Activated naive CD4-positive, alpha-beta T cell treated with anti-CD3 and anti-CD28 coated beads, Interleukin-2, amount 50 U/mL, for 16 hours (primary cell): ENCODE data around the gene CCNT2.
"Not testable (repeated sequence)": the region's sequence is repeated elsewhere in the genome, so short reads cannot be mapped to it uniquely, and the experiment has no call there.

Source experiments
- DNase-seq: peaks from one replicate; pipeline ENCODE4 v3.0.0-alpha.2; 2020

The CCNT2 gene

DNA sequence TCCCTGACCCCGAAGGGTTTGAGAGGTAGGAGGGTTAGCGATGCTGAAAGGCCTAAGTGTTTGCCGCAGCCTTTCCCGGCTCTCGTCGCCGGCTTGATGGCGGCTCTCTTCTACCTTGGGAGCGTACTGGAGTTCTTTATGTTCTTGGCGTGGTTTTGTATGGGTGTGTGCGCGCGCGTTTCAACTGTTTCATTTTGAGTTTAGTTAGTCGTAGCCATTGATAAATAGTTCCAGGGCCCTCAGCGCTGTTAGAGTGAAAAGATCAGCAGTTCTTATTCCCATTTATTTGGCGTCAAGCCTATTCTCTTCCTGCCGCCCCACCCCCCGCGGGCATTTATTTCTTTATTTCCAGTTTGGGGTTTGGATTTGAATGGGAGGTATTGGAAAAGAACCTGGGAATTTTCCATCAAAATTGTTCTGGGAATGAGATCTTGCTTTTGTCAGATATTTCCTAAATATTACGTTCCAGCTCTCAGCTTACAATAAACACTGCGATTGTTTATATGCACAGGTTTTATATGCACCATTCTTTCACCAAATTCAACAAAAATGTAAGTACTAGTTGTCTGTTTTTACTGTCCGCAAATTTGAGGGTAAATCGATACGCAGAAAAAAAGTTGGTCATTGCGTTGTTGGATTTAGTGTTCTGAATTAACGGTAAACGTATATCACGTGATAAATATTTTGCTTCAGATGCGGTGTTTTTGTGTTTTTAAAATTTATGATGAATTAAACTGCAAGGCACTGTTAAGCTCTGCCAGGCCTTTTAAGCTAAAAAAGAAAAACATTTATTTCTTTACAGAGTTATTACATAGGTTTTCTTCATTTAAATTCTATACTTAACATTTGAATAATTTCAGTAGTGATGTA lies 954 bp downstream of the CCNT2 start:
- peak; percentile 64 for DNase-seq

DNA sequence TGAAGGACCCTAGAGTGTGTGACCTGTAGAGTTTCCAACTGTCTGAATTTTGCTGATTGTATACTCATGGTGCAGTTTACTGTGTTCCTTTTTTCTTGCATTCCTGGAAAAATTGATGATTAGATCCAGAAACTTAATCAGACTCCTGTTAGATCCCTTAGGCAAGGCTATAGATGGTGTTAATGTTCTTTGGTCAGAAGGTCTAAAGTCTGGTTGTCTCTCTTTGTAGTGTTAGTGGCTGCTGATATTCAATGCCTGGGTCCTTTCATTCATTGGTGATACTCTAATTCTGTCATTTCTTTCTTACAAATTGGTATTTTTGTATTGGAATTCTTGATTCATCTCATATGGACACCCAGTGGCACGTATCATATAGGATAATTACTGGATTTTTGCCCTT lies 6.3 kb downstream of the CCNT2 start:
- DNase-seq: no peak

- no peak for DNase-seq
Measured at GRCh38 chr2:134926231-134926931, 7.8 kb downstream of the CCNT2 start.

GRCh38 chr2:134927195-134927594 lies 8.6 kb downstream of the CCNT2 start:
- no peak for DNase-seq

- DNase-seq: no peak
Measured at GRCh38 chr2:134932864-134933526, 14.4 kb downstream of the CCNT2 start.

DNA sequence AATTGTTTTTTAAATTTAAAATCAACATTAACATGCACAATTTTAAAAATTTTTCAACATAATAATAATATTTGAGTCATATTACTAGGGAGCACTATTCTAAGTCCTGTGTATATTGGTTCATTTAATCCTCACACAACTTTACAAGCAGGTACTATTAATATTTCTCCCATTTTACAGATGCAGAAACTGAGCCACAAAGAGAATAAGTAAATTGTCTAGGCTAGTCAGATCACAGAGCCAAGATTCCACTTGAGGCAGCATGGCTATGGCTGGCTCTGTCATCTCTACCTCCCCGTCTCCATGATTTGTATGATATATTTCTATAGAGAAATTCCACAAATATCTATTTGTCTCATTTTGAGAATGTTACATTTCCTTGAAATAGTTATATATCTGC lies 15.1 kb downstream of the CCNT2 start:
- no peak for DNase-seq

DNA sequence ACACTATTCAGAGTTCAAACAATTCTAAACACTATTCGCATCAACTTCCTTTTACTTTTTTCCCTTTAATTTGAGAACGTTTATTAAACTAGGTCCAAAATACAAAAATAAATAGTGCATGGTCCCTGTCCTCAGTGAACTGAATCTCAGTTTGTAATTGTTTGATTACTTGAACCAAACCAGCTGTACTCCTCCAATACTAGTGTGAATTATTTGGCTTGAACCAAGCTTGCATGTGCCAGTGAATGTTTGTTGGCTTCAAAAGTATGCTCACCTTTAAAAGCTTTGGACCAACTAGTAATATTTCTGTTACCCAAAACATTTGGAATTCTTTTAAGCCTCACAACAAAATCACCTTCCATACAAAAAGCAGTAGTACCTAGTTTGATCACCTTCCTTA lies 15.5 kb downstream of the CCNT2 start:
- no peak for DNase-seq

DNA sequence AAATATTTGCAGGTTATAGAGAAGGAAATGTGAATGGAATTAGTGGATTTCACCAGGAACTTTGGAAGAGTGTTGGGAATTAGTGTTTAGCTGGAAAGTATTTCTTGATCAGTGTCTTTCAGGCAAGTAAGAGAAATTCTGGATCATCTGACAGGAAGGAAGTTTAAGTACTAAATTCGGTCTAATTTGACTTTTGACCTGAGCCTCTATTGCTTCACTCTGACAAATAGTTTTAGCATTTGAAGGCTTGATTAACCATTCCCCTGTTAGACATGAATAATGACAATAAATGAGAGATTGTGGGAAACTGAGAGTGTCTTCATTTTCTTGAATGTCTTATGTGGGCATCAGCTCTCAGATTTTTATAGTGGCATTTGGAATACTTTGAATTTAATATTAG lies 16.0 kb downstream of the CCNT2 start:
- DNase-seq: no peak

DNA sequence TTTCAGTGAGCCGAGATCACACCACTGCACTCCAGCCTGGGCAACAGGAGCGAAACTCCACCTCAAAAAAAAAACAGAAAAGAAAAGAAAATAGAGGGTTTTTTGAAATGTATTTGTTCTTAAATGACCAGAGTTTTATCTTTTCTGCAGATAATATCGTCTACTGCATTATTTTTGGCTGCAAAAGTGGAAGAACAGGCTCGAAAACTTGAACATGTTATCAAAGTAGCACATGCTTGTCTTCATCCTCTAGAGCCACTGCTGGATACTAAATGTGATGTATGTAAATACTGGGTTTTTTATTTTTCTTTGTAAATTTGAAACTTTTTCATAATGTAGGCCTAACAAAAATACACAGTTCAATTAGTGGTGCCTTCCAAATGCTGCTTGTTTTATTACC lies 18.1 kb downstream of the CCNT2 start:
- DNase-seq: no peak

GRCh38 chr2:134943540-134943939 lies 24.9 kb downstream of the CCNT2 start:
- no peak for DNase-seq

DNA sequence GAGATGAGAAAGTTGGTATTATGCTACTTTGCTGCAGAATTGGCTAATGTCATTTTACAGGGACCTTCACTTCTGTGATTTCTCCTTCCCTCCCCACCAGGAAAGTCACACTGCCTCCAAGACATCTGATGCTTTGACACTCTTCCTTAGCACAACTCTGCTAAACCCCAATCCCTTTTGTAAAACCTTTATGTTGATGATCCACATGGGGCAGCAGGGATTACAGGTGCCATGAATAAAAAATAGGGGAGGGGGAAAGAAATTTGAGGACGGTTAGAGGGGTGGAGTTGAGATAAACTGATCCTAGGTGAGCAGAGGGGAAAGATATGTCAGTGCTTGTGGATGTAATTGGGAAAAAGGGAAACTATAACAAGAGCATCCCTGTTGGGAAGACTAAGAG lies 26.4 kb downstream of the CCNT2 start:
- DNase-seq: no peak

DNA sequence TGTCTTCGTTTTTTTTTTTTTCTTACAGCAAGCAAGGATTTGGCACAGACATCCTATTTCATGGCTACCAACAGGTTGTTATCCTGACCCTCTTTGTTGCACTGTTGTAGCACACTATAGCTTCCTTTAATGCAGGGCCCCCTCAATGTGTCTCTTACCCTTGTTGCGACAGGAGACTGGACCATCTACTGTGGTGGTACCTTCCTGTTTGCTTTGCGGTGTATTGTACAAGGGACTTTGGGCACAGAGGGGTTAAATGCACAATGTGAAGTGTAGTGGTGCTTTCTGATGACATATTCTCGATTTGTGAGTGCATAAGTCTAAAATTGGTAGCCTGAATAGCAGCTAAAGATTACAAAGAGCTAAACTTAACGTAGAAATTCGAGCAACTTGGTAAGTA lies 27.5 kb downstream of the CCNT2 start:
- no peak for DNase-seq

GRCh38 chr2:134949981-134950708 lies 31.5 kb downstream of the CCNT2 start:
- DNase-seq: no peak

GRCh38 chr2:134950886-134951285 lies 32.3 kb downstream of the CCNT2 start:
- DNase-seq: no peak

DNA sequence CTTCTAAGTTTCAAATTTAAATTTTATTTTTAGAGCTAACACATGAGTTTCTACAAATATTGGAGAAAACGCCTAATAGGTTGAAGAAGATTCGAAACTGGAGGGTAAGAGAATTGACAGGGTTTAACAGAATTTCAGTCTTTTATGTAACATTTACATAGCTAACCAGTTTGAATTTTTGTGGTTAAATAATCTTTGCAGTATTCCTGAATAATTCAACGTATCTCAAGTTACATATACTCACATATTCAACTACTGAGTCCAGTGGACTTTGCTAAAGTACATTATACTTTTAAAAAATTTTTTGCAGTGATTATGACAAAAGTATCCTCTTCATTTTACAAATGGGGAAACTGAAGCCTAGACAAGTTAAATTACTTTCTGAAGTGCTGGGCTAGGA lies 34.0 kb downstream of the CCNT2 start:
- no peak for DNase-seq

- no peak for DNase-seq
Measured at GRCh38 chr2:134954065-134954464, 35.4 kb downstream of the CCNT2 start.

DNA sequence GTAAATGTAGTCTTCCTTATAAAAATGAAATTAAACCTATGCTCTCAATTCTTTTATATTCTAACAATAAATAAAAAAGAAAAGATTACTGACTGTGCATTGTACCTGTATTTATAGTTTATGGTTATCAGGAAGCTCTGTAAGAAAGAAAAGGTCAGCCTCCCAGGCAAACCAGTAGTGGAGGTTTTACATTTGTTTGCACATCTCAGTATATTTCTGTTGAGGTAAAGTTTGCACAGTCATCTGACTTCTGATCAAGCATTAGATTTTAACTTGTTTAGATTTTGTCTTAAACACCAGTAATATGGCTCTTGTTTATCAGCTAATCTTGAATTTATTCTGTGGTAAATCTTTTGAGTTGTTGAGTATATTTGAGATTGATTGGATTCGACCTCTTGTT lies 37.1 kb downstream of the CCNT2 start:
- no peak for DNase-seq

DNA sequence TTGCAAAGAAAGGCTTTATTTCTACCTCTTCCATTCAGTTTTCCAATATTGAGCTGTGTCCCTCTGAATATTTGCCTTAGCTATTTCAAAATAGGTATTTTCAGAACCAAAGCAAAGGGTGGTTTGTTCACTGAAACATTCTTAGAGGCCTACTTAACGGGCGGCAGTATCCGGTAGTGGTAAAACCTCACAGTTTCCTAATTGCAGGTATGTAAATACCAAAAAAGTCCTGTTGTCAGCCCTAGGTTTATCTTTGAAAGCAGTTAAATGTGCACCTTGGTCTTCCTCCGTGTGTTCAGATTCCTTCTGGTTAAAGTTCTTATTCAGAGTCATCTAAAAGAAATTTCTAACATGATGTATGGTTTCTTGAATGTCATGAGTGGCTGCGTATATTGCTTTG lies 38.9 kb downstream of the CCNT2 start:
- no peak for DNase-seq

DNA sequence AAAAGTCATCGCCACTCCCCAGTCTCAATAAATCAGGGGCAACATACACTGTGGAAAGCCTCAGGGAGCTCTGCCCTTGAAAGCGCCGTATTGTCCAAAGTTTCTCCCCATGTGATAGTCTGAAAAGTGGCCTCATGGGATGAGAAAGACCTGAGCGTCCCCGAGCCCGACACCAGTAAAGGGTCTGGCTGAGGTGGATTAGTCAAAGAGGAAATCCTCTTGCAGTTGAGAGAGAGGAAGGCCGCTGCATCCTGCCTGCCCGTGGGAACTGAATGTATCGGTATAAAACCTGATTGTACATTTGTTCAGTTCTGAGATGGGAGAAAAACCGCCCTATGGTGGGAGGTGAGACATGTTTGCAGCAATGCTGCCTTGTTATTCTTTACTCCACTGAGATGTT lies 48.5 kb downstream of the CCNT2 start:
- not testable (repeated sequence) for DNase-seq

DNA sequence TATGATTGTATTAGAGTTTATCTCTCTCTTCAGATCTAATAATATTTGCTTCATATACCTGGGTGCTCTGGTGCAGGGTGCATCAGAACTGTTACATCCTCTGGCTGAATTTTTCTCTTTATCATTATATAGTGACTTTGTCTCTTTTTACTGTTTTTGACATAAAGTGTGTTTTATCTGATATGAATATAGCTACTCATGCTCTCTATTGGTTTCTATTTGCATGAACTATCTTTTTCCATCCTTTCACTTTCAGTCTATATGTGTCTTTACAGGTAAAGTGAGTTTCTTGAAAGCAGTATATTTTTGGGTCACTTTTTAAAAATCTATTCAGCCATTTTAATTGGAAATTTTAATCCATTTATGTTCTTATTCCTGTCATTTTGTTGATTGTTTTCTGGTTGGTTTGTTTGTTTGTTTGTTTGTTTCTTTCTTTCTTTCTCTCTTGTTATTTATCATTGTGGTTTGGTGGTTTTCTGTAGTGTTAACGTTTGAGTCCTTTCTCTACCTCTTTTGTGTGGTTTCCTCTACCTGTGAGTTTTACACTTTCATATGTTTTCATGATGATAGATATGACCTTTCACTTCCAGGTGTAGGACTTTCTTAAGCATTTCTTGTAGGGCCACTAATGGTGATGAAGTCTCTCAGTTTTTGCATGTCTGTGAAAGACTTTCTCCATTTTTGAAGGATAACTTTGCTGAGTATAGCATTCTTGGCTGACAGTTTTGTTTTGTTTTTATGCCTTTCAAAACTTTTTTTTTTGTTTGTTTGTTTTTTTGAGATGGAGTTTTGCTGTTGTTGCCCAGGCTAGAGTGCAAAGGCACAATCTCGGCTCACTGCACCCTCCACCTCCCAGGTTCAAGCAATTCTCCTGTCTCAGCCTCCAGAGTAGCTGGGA lies 54.9 kb downstream of the CCNT2 start:
- DNase-seq: no peak

GRCh38 chr2:134975281-134976009 lies 56.8 kb downstream of the CCNT2 start:
- no peak for DNase-seq
